HG02981 (cell line): Measurements from ENCODE around the gene ANKAR.
A peak's percentile ranks its signal among the peaks of the same experiment; 100 is the strongest.
"Not testable (repeated sequence)": the region's sequence is repeated elsewhere in the genome, so short reads cannot be mapped to it uniquely, and the experiment has no call there.

Experiments
- ATAC-seq: cut with Tn5 transposase; IDR thresholded peaks from one replicate; pipeline ENCODE4 v1.9.1; 2021; ENCODE audit warnings: mild to moderate bottlenecking, moderate library complexity; ENCODE audit not compliant: unreplicated experiment

The ANKAR gene

GRCh38 chr2:189674374-189675112, at the start of gene ANKAR:
Gene ANKAR (plus strand): TSS chr2:189674670. CDS start chr2:189676491, 1,821 bp downstream.
- ATAC-seq: peak; percentile 95

- no peak for ATAC-seq
Measured at GRCh38 chr2:189625636-189626035, 48.8 kb upstream of the ANKAR start.

- no peak for ATAC-seq
Measured at GRCh38 chr2:189627789-189628188, 46.7 kb upstream of the ANKAR start.

GRCh38 chr2:189628817-189629530, 45.5 kb upstream of the ANKAR start:
- ATAC-seq: no peak

- no peak for ATAC-seq
Measured at GRCh38 chr2:189629531-189630453, 44.7 kb upstream of the ANKAR start.

GRCh38 chr2:189631849-189632248, 42.6 kb upstream of the ANKAR start:
- ATAC-seq: no peak

- ATAC-seq: no peak
Measured at GRCh38 chr2:189633392-189633811, 41.1 kb upstream of the ANKAR start.

GRCh38 chr2:189635353-189635752, 39.1 kb upstream of the ANKAR start:
- ATAC-seq: no peak

GRCh38 chr2:189638301-189639006, 36.0 kb upstream of the ANKAR start:
- no peak for ATAC-seq

- ATAC-seq: no peak
Measured at GRCh38 chr2:189639007-189639609, 35.4 kb upstream of the ANKAR start.

- ATAC-seq: no peak
Measured at GRCh38 chr2:189641002-189641401, 33.5 kb upstream of the ANKAR start.

- no peak for ATAC-seq
Measured at GRCh38 chr2:189641590-189641989, 32.9 kb upstream of the ANKAR start.

- ATAC-seq: no peak
Measured at GRCh38 chr2:189646521-189646920, 27.9 kb upstream of the ANKAR start.

- no peak for ATAC-seq
Measured at GRCh38 chr2:189648846-189649509, 25.5 kb upstream of the ANKAR start.

- ATAC-seq: no peak
Measured at GRCh38 chr2:189651284-189651683, 23.2 kb upstream of the ANKAR start.

GRCh38 chr2:189653464-189653863, 21.0 kb upstream of the ANKAR start:
- ATAC-seq: not testable (repeated sequence)

GRCh38 chr2:189654641-189655040, 19.8 kb upstream of the ANKAR start:
- ATAC-seq: no peak

- ATAC-seq: peak; percentile 20
Measured at GRCh38 chr2:189657867-189658266, 16.6 kb upstream of the ANKAR start.

- ATAC-seq: no peak
Measured at GRCh38 chr2:189658306-189659212, 15.9 kb upstream of the ANKAR start.
